Fibroblast of villous mesenchyme (primary cell): ENCODE measurements around the gene ATRNL1. TPM values are rescaled to one million over a fixed set of nuclear protein-coding genes. Genes with fewer than 3 reads are reported as not detected.

Experiments used
- DNase-seq: peaks from one replicate; pipeline ENCODE4 v3.0.0-alpha.2; 2010; ENCODE audit warnings: low read depth
- H3K4me3 ChIP-seq: 2 replicates; pipeline ENCODE4 v1.5.1; 2011; ENCODE audit warnings: low read depth, mild to moderate bottlenecking, low read length
- CTCF ChIP-seq: IDR thresholded peaks from 2 replicates; pipeline ENCODE4 v1.5.1; 2012; ENCODE audit warnings: low read depth, mild to moderate bottlenecking, low read length; ENCODE audit not compliant: insufficient read depth
- total RNA-seq: library from RNA; depleted of rRNA; stranded (reverse); fragments of >200 nt; gene quantifications from 2 replicates; pipeline ENCODE4 v1.2.3, GENCODE V29; 2012

The ATRNL1 gene
- total RNA-seq, 1 donor, result 13.0 TPM

GRCh38 chr10:115979576-115979975 lies 886.4 kb downstream of the ATRNL1 start:
- TF ChIP-seq CTCF, result no peak
- no peak overlapping the region for H3K4me3 ChIP-seq
- no peak for DNase-seq

GRCh38 chr10:115980470-115980869 lies 887.3 kb downstream of the ATRNL1 start:
- H3K4me3 ChIP-seq, result no peak overlapping the region
- no peak for DNase-seq
- TF ChIP-seq CTCF, result no peak

- H3K4me3 ChIP-seq, result no peak overlapping the region
- no peak for TF ChIP-seq CTCF
- peak; percentile 13 for DNase-seq
Observed at GRCh38 chr10:115981081-115981480, 887.9 kb downstream of the ATRNL1 start.

GRCh38 chr10:115982076-115982475 lies 888.9 kb downstream of the ATRNL1 start:
- no peak for DNase-seq
- no peak for TF ChIP-seq CTCF
- no peak overlapping the region for H3K4me3 ChIP-seq

GRCh38 chr10:115982526-115982925 lies 889.4 kb downstream of the ATRNL1 start:
- no peak overlapping the region for H3K4me3 ChIP-seq
- DNase-seq, result no peak
- no peak for TF ChIP-seq CTCF

GRCh38 chr10:115985786-115986185 lies 892.6 kb downstream of the ATRNL1 start:
- no peak for TF ChIP-seq CTCF
- H3K4me3 ChIP-seq, result no peak overlapping the region
- no peak for DNase-seq

- no peak for DNase-seq
- H3K4me3 ChIP-seq, result no peak overlapping the region
- TF ChIP-seq CTCF, result no peak
Observed at GRCh38 chr10:115988380-115988779, 895.2 kb downstream of the ATRNL1 start.
